GM12878 (cell line): ENCODE results near the gene DFFB. TPM values are rescaled to one million over a fixed set of nuclear protein-coding genes. Genes with fewer than 3 reads are reported as not detected.

Experiments used
- ATAC-seq: fragments of 200-7000 bp; cut with Tn5 transposase; 3 replicates; pipeline ENCODE4 v1.9.1; 2020; ENCODE audit warnings: mild to moderate bottlenecking, moderate library complexity
- BruUV-seq: library from RNA; stranded (reverse); fragments of 400-500 nt; replicated peaks from 2 replicates; lab custom pipeline; 2021; lab: Mats Ljungman, UMichigan
- CTCF ChIA-PET: fragments of 300-600 bp; sonication (Branson Sonifier 250); formaldehyde crosslinking; extraction: SDS; loops from one replicate; lab custom pipeline; 2021; ENCODE audit warnings: inconsistent platforms; lab: Yijun Ruan, JAX
- POLR2A ChIA-PET: fragments of 350-600 bp; formaldehyde crosslinking; extraction: SDS; loops from one replicate; lab custom pipeline; 2021; ENCODE audit warnings: inconsistent platforms; lab: Charles Lee
- RAD21 ChIA-PET: fragments of 300-600 bp; sonication (Branson Sonifier 250); formaldehyde crosslinking; loops from one replicate; lab custom pipeline; 2023; ENCODE audit warnings: antibody characterized with exemption; ENCODE audit not compliant: unreplicated experiment; lab: Charles Lee
- SMC1A ChIA-PET: fragments of 300-600 bp; sonication (Branson Sonifier 250); formaldehyde crosslinking; loops from one replicate; lab custom pipeline; 2023; ENCODE audit not compliant: unreplicated experiment, uncharacterized antibody; lab: Charles Lee
- DNase-seq: peaks from one replicate; pipeline ENCODE4 v3.0.0-alpha.2; 2011; ENCODE audit warnings: low read depth, low spot score
- FAIRE-seq: peaks from 3 replicates; lab custom pipeline; 2011; peaks lifted over from hg19 to GRCh38; lab: Jason Lieb, UNC
- H2AFZ ChIP-seq: 2 replicates; pipeline ENCODE4 v1.6.0; 2011; ENCODE audit warnings: low read depth, low read length, control low read depth; ENCODE audit not compliant: control insufficient read depth
- H3K27ac ChIP-seq: 2 replicates; pipeline ENCODE4 v1.5.1; 2011; ENCODE audit warnings: control low read depth; ENCODE audit not compliant: control insufficient read depth, insufficient read depth
- H3K27me3 ChIP-seq, 2 experiments: replicated peaks in 1 of 2; 2 replicates each; pipeline versions ENCODE4 v1.6.0 to v1.6.1; 2011; ENCODE audit warnings: low read length in 1 of 2; ENCODE audit not compliant: control insufficient read depth in 2 of 2, insufficient read depth in 2 of 2
- H3K36me3 ChIP-seq, 2 experiments: 2 replicates each; pipeline ENCODE4 v1.5.1; 2011; ENCODE audit warnings: low read length in 1 of 2; ENCODE audit not compliant: control insufficient read depth in 2 of 2, insufficient read depth in 2 of 2
- H3K4me1 ChIP-seq: 2 replicates; pipeline ENCODE4 v1.6.1; 2011; ENCODE audit warnings: mild to moderate bottlenecking, low read length, moderate library complexity, mixed read lengths; ENCODE audit not compliant: control insufficient read depth, insufficient read depth
- H3K4me2 ChIP-seq: 2 replicates; pipeline ENCODE4 v1.6.0; 2011; ENCODE audit warnings: control low read depth; ENCODE audit not compliant: control insufficient read depth, insufficient read depth
- H3K4me3 ChIP-seq: fragments of 200-600 bp; sonication (generic); 2 replicates; pipeline ENCODE4 v1.5.1; 2016
- H3K79me2 ChIP-seq: 2 replicates; pipeline ENCODE4 v1.6.0; 2011; ENCODE audit warnings: low read length; ENCODE audit not compliant: control insufficient read depth, insufficient read depth
- H3K9ac ChIP-seq: 2 replicates; pipeline ENCODE4 v1.8.0; 2011; ENCODE audit warnings: low read length, control low read depth, mixed read lengths; ENCODE audit not compliant: control insufficient read depth, insufficient read depth
- H3K9me3 ChIP-seq: replicated peaks from 3 replicates; pipeline ENCODE4 v1.5.1; 2011; ENCODE audit warnings: mild to moderate bottlenecking, low read length; ENCODE audit not compliant: control insufficient read depth, insufficient read depth
- H4K20me1 ChIP-seq: 2 replicates; pipeline ENCODE4 v1.6.0; 2011; ENCODE audit not compliant: control insufficient read depth, insufficient read depth
- EGR1 ChIP-seq, 2 experiments: IDR thresholded peaks; 1 replicate in 1 of 2; 2 replicates in 1 of 2; pipeline ENCODE4 v1.6.1; 2011 to 2012; ENCODE audit warnings: low read depth in 2 of 2, low read length in 2 of 2, borderline replicate concordance in 1 of 2, mild to moderate bottlenecking in 1 of 2, moderate library complexity in 1 of 2
- KAT2A ChIP-seq: conservative IDR thresholded peaks from 2 replicates; pipeline ENCODE4 v1.6.1; 2011; ENCODE audit warnings: low read depth, low read length; ENCODE audit not compliant: control insufficient read depth
- NR2C1 ChIP-seq: fragments of 450-650 bp; IDR thresholded peaks from 2 replicates; pipeline ENCODE4 v1.6.1; 2017; ENCODE audit warnings: antibody characterized with exemption, mild to moderate bottlenecking, moderate library complexity
- RCOR1 ChIP-seq: conservative IDR thresholded peaks from 2 replicates; pipeline ENCODE4 v1.6.1; 2012; ENCODE audit warnings: low read depth, low read length, improper control_type of control experiment
- RUNX3 ChIP-seq: IDR thresholded peaks from 2 replicates; pipeline ENCODE4 v1.6.1; 2012; ENCODE audit warnings: low read length, inconsistent platforms
- TARDBP ChIP-seq: IDR thresholded peaks from 2 replicates; pipeline ENCODE4 v1.6.1; 2016; ENCODE audit warnings: borderline replicate concordance
- WGBS: methylation state at CpG from one replicate; pipeline ENCODE4 v1.1.6; 2016; ENCODE audit warnings: low lambda C conversion rate; ENCODE audit not compliant: insufficient replicate concordance, insufficient coverage; ENCODE audit errors: missing lambda C conversion rate; 5-methylcytosine and 5-hydroxymethylcytosine counted together
- in situ Hi-C: fragments of 300-500 bp; cut with MboI; formaldehyde crosslinking; loops from 9 replicates; pipeline ENCODE4 v1.14.3; 2018; ENCODE audit warnings: mixed read lengths
- intact Hi-C: fragments of 100-400 bp; cut with micrococcal nuclease; formaldehyde crosslinking; loops from one replicate; pipeline ENCODE4 v1.14.2; 2022; ENCODE audit not compliant: unreplicated experiment
- polyA plus RNA-seq, 11 experiments: library from polyadenylated mRNA; depleted of rRNA in 4 of 11; unstranded in 6 of 11; stranded (reverse) in 5 of 11; fragments of >200 nt; fragmentation: Nextera tagmentation in 4 of 11; fragmentation: Illumina TruSeq in 1 of 11; extraction: Ambion mirVana in 4 of 11; extraction: Trizol in 1 of 11; gene quantifications; 1 replicate in 1 of 11; 2 replicates in 10 of 11; pipeline versions ENCODE4 v1.2.1 to v1.2.3, GENCODE V29; 2011 to 2016; ENCODE audit warnings: inconsistent platforms in 2 of 11, missing spikeins in 2 of 11, low read depth in 1 of 11
- total RNA-seq, 4 experiments: library from RNA; depleted of rRNA in 3 of 4; stranded (reverse); fragments of >200 nt in 3 of 4; fragmentation: Illumina TruSeq in 1 of 4; extraction: Trizol in 1 of 4; gene quantifications; 2 replicates each; pipeline versions ENCODE4 v1.2.1 to v1.2.3, GENCODE V29; 2013 to 2021
- TF ChIP-seq, protein P1 (sequence below): IDR thresholded peaks from 2 replicates; pipeline ENCODE4 v1.6.1; 2012; ENCODE audit warnings: low read depth, low read length, improper control_type of control experiment
- TF ChIP-seq, protein P2 (sequence below): fragments of 450-650 bp; conservative IDR thresholded peaks from 2 replicates; pipeline ENCODE4 v1.6.1; 2017; ENCODE audit warnings: mild to moderate bottlenecking, moderate library complexity
- TF ChIP-seq, protein P3 (sequence below): fragments of 450-650 bp; IDR thresholded peaks from 2 replicates; pipeline ENCODE4 v1.6.1; 2017; ENCODE audit warnings: mild to moderate bottlenecking, low read depth, inconsistent platforms; ENCODE audit not compliant: poor library complexity, severe bottlenecking

DFFB gene
- total and polyA plus RNA-seq, 10 of the 15 experiments (the other 5 are each of a cell fraction or from before 2014, with no cell fraction given), result 2.7 to 10.7 (median 6.5) TPM

DNA sequence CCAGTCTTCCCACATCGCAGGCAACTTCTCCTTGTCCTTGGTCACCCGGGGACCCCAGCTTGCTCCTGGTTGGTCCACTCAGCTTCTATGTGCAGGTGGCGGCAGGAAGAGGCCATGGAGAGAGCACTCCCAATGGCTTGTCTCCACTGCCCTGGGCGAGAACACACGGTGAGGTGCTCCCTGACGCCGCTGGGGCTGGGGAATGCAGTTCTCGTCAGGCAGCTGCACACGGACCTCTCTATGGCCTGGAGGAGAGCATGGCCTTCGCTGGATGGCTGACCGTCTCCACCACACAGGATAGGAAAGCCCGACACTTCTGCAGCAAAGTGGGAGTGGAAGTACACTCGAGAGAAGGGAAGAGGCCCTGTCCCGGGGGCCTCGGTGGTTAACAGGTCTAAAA is 31.0 kb downstream of the DFFB start:
- no peak overlapping the region for H2AFZ ChIP-seq
- no TSS peak for BruUV-seq
- RAD21 ChIA-PET, result interaction anchor here (1.2 kb wide), 1 partner anchor 12 kb away, joined by 4 read pairs; the partner anchor contains the start of gene C1orf174
- H3K79me2 ChIP-seq, result no peaks in the 10 kb centered on the region; the same call in 1 of the 2 replicates
- no peak for ATAC-seq
- peaks cover 16% of the 10 kb centered on the region for H3K4me1 ChIP-seq
- POLR2A ChIA-PET, result no interaction called here
- no peak for TF ChIP-seq TARDBP
- no peak for TF ChIP-seq EGR1 (IDR thresholded peaks at IDR 0.05; ENCODE audit: borderline replicate concordance in 1 of 2, low read depth in 2 of 2, low read length in 2 of 2)
- TF ChIP-seq RUNX3, result no peak
- TF ChIP-seq KAT2A, result no peak
- TF ChIP-seq, protein P1, sequence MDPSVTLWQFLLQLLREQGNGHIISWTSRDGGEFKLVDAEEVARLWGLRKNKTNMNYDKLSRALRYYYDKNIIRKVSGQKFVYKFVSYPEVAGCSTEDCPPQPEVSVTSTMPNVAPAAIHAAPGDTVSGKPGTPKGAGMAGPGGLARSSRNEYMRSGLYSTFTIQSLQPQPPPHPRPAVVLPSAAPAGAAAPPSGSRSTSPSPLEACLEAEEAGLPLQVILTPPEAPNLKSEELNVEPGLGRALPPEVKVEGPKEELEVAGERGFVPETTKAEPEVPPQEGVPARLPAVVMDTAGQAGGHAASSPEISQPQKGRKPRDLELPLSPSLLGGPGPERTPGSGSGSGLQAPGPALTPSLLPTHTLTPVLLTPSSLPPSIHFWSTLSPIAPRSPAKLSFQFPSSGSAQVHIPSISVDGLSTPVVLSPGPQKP, result no peak
- TF ChIP-seq, protein P2, sequence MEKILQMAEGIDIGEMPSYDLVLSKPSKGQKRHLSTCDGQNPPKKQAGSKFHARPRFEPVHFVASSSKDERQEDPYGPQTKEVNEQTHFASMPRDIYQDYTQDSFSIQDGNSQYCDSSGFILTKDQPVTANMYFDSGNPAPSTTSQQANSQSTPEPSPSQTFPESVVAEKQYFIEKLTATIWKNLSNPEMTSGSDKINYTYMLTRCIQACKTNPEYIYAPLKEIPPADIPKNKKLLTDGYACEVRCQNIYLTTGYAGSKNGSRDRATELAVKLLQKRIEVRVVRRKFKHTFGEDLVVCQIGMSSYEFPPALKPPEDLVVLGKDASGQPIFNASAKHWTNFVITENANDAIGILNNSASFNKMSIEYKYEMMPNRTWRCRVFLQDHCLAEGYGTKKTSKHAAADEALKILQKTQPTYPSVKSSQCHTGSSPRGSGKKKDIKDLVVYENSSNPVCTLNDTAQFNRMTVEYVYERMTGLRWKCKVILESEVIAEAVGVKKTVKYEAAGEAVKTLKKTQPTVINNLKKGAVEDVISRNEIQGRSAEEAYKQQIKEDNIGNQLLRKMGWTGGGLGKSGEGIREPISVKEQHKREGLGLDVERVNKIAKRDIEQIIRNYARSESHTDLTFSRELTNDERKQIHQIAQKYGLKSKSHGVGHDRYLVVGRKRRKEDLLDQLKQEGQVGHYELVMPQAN, result no peak
- TF ChIP-seq, protein P3, sequence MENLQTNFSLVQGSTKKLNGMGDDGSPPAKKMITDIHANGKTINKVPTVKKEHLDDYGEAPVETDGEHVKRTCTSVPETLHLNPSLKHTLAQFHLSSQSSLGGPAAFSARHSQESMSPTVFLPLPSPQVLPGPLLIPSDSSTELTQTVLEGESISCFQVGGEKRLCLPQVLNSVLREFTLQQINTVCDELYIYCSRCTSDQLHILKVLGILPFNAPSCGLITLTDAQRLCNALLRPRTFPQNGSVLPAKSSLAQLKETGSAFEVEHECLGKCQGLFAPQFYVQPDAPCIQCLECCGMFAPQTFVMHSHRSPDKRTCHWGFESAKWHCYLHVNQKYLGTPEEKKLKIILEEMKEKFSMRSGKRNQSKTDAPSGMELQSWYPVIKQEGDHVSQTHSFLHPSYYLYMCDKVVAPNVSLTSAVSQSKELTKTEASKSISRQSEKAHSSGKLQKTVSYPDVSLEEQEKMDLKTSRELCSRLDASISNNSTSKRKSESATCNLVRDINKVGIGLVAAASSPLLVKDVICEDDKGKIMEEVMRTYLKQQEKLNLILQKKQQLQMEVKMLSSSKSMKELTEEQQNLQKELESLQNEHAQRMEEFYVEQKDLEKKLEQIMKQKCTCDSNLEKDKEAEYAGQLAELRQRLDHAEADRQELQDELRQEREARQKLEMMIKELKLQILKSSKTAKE, result no peak
- TF ChIP-seq RCOR1, result no peak
- no peak for TF ChIP-seq NR2C1
- H4K20me1 ChIP-seq, result no peaks in the 10 kb centered on the region
- SMC1A ChIA-PET, result interaction anchor here (1.6 kb wide), 1 partner anchor 11 kb away, joined by 3 read pairs; no protein-coding TSS in a partner anchor
- H3K36me3 ChIP-seq, result peaks cover 11 to 22% of the 10 kb centered on the region in 2 experiments
- CTCF ChIA-PET, result no interaction called here
- no peaks in the 10 kb centered on the region for H3K27me3 ChIP-seq
- intact Hi-C loops (no loop called here), in situ Hi-C loops (no loop called here)
- H3K27ac ChIP-seq, result no peak overlapping the region
- no peak for DNase-seq
- 96% methylated on average over 15 of the region's 15 CpGs for WGBS
- no peak overlapping the region for H3K4me3 ChIP-seq
- H3K9ac ChIP-seq, result no peak overlapping the region
- no peaks in the 10 kb centered on the region for H3K9me3 ChIP-seq
- H3K4me2 ChIP-seq, result no peak overlapping the region
- FAIRE-seq, result no peak
